Measurements from ENCODE around the gene DNM3.

The DNM3 gene

DNA sequence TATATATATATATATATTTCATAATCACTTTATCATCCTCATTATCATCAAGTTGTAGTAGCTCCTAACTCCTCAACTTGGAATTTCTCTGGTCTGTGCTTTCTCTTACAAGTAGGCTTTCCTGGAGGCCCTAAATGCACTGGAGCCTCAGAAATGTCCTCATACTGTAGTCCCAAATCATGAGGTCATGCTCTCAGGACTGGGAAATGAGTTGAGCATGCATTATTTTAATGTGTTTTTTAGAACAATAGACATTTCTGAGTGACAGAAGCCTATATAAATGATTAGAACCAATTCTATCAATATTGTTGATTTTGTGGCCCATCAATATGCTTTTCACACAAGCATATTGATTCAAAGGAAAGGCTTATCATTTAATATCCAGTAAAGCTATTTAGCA, 536.3 kb downstream of the DNM3 start:
- TF ChIP-seq CTCF (IDR thresholded peaks at IDR 0.05), result no peak

- no peak for TF ChIP-seq CTCF (IDR thresholded peaks at IDR 0.05)
Observed at GRCh38 chr1:172378109-172378760, 536.9 kb downstream of the DNM3 start.

GRCh38 chr1:172380441-172381244, 539.3 kb downstream of the DNM3 start:
- no peak for TF ChIP-seq CTCF (IDR thresholded peaks at IDR 0.05)

GRCh38 chr1:172381946-172382345, 540.6 kb downstream of the DNM3 start:
- no peak for TF ChIP-seq CTCF (IDR thresholded peaks at IDR 0.05)

DNA sequence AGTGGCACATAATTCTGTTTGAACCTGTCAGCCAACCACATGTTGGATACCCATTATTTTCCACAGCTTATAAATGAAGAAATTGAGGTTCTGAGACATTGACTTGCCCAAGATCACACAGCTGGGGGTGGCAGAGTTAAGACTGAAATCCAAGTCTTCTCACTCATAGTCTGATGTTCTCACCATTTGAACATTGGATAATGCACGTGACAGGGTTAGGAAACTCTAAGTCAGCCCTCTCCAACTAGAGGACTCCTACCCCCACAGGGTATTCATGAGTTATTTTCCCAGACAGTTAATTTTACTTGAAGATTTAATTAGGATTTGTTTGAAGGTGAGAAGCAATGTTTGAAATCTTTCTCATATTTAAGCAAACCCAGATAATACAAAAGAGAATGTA, 541.1 kb downstream of the DNM3 start:
- no peak for TF ChIP-seq CTCF (IDR thresholded peaks at IDR 0.05)

GRCh38 chr1:172382990-172383389, 541.7 kb downstream of the DNM3 start:
- TF ChIP-seq CTCF (IDR thresholded peaks at IDR 0.05), result no peak

GRCh38 chr1:172383536-172383935, 542.2 kb downstream of the DNM3 start:
- TF ChIP-seq CTCF (IDR thresholded peaks at IDR 0.05), result no peak

Data from LNCAP (cell line).